ENCODE results near the gene FXYD6. TPM values are rescaled to one million over a fixed set of nuclear protein-coding genes. Genes with fewer than 3 reads are reported as not detected.

Gene FXYD6
- total RNA-seq, 1 donor, result 1.3 TPM

DNA sequence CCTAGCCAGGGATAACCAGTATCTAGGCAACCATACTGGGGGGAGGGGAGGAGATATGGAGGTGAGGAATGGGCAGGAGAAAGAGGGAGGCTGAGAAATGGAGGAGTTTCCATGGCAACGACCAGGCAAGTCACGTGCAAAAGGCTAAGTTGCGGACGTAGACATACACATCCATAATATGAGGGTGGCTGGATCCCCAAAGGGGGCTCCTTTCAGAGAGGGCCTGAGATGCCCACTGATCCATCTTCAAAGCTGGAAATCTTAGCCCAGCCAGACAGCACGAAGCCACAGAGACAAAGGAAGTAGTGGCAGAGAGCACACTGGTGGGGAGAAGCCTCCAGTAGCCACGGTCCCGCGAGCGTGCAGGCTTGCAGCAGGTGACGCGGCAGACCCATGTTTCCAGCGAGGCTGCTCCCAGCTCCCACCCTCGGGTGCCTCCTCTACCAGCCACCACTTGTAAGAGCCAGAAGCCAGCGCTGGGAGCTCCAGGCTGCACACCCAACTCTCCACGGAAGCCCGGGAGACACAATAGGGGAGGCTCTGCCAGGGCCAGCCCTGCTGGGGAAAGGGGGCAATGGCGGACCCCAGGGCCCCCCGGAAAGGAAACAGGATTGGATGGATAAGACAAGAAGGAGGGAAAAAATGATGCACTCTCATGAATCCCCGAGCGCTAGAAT is 938 bp downstream of the FXYD6 start:
- DNase-seq (ENCODE audit: low read depth), result no peak
- TF ChIP-seq, protein P1, sequence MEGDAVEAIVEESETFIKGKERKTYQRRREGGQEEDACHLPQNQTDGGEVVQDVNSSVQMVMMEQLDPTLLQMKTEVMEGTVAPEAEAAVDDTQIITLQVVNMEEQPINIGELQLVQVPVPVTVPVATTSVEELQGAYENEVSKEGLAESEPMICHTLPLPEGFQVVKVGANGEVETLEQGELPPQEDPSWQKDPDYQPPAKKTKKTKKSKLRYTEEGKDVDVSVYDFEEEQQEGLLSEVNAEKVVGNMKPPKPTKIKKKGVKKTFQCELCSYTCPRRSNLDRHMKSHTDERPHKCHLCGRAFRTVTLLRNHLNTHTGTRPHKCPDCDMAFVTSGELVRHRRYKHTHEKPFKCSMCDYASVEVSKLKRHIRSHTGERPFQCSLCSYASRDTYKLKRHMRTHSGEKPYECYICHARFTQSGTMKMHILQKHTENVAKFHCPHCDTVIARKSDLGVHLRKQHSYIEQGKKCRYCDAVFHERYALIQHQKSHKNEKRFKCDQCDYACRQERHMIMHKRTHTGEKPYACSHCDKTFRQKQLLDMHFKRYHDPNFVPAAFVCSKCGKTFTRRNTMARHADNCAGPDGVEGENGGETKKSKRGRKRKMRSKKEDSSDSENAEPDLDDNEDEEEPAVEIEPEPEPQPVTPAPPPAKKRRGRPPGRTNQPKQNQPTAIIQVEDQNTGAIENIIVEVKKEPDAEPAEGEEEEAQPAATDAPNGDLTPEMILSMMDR (IDR thresholded peaks at IDR 0.05; ENCODE audit: insufficient read depth, low read length), result no peak
- no peak overlapping the region for H3K4me3 ChIP-seq (ENCODE audit: low read depth, low read length)

DNA sequence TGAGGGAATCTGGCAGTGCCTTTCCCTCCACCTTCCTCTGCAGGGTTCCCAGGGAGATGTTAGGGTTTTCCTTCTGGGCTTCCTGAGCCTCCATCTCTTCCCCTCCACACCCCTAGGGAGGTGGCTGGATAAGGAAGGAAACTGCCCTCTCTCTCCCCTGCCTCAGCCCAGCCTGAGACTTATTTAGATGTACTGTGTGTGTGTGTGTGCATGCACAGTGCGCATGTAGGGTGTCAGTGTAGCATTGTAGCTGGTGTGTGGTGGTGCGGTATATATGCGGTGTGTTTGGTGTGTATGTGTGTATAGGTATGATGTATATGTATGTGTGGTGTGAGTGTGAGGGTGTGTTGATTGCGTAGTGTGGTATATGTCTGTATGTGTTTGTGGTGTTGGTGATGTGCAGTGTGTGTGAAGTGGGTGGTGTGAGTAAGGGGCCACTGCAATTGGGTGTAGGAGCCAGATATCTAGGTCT is 1.5 kb downstream of the FXYD6 start:
- TF ChIP-seq, protein P1 (IDR thresholded peaks at IDR 0.05; ENCODE audit: insufficient read depth, low read length), result no peak
- DNase-seq (ENCODE audit: low read depth), result no peak
- no peak overlapping the region for H3K4me3 ChIP-seq (ENCODE audit: low read depth, low read length)

DNA sequence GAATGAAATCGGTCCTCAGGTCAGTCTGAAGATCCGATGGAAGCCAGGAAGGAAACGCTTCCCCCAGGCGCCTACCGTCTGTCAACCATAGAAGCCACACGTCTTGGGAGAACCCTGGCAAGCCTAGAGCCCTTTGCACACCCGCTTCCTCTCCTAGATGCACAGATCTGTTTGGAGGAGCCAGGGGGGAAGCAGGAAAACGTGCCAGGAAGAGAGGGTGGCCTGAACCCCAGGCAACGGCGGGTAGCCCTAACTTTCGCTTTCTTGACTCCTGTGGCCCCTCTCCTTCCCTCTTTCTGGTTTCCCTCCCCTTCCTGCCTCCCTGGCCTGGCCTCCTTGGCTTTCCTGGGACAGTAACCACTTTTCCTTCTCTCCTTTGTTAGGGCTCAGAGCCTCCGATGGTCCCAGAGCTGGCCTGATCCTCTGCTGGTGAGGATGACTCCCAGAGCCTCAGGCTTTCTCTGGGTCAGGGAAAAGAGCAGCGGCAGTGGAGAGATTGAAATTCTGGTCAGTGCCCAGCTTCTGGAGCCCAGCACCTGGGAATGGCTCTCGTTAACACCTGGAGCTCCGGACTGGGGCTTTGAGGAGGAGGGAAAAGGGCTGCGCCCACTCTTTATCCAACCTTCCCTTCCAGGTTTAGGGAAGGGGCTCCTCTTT is 2.1 kb downstream of the FXYD6 start:
- no peak for DNase-seq (ENCODE audit: low read depth)
- no peak overlapping the region for H3K4me3 ChIP-seq (ENCODE audit: low read depth, low read length)
- TF ChIP-seq, protein P1 (IDR thresholded peaks at IDR 0.05; ENCODE audit: insufficient read depth, low read length), result no peak

DNA sequence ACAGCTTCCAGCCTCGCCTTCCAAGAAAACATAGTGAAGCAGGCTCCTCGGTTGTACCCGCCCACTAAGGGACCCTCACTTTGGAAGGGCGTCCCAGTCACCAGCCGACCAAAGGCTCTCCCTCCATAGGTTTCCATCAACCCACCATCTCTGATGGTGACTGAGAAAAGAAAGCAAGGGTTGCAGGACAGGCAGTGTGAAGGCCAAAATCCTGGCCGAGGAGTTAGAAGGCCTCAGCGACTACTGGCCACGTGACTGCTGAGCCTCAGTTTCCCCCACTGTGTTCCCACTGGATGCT is 2.7 kb downstream of the FXYD6 start:
- no peak for DNase-seq (ENCODE audit: low read depth)
- no peak overlapping the region for H3K4me3 ChIP-seq (ENCODE audit: low read depth, low read length)
- TF ChIP-seq, protein P1 (IDR thresholded peaks at IDR 0.05; ENCODE audit: insufficient read depth, low read length), result no peak

DNA sequence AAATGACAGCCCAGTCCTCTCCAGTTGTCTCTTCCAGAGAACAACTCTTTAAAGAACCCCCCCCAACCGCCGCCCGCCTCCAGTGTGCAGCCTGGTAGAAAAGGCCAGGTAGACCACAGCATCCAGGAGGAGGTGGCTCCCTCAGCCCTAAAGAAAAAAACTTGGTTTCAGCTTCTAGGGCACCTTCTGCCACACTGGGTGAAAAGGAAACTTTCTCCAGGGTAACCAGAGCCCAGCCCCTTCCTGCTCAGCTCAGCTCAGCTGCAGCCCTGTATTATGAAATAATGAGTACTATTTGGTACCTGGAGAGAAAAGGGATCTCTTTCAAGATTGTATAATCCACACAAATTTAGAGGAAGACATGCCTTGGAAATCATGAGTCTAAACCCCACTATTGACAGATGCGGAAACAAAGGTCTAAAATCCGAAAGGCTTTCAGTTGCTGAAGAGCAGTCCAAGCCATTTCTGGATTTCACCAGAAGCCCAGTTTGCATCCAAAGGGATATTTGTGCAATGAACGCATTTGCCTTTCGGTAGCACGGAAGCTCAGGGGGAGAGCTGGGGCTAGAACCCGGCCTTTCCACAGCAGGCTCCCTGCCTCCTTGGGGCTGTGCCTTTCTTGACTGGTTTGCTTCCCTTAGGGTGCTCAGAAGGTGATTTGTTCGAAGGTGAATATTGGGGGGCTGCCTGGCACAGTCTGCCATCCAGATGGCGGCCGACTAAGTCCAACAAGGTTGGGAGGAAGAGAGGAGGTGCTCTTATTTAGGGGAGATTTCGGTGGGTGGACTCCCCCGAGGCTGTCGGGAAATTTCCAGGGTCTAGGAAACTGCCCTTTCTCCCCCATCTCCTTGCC is 3.3 kb downstream of the FXYD6 start:
- no peak overlapping the region for H3K4me3 ChIP-seq (ENCODE audit: low read depth, low read length)
- DNase-seq (ENCODE audit: low read depth), result no peak
- TF ChIP-seq, protein P1 (IDR thresholded peaks at IDR 0.05; ENCODE audit: insufficient read depth, low read length), result no peak

DNA sequence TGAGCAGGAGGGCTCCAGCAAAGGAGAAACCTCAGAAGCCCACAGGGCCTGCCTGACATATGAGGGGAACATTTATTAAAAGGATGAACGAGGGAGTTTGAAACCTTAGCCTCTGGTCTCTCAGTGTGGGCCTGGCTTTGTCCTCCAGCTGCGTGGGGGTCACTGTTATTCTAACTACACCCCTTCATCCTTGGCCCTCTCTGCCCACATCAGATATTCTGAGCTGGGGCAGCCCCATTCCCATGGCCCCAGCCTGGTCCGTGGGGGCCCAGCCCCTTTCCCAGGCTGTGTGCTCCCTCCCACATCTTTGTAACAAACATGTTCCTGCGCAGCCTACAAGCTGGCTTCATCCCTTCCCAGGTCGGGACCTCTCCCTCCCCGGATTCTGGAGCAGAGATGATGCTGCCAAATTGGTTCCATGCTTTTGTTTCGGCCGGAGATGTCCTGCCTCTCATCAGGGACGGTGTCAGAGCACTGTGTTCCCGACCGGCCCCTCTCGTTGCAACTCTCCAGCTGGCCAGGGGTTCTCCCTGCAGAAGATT is 4.0 kb downstream of the FXYD6 start:
- no peak for DNase-seq (ENCODE audit: low read depth)
- TF ChIP-seq, protein P1 (IDR thresholded peaks at IDR 0.05; ENCODE audit: insufficient read depth, low read length), result no peak
- no peak overlapping the region for H3K4me3 ChIP-seq (ENCODE audit: low read depth, low read length)
